Activated CD4-positive, alpha-beta memory T cell treated with anti-CD3 and anti-CD28 coated beads, Interleukin-2, amount 10 ng/mL, durations not matched to agents 7 days and 5 days (primary cell): ENCODE data around the gene ZDHHC24. TPM values are rescaled to one million over a fixed set of nuclear protein-coding genes. Genes with fewer than 3 reads are reported as not detected.

Experiments
- CTCF ChIA-PET: fragments of 350-600 bp; sonication (Branson Sonifier 250); formaldehyde crosslinking; loops from one replicate; lab custom pipeline; 2021; ENCODE audit warnings: antibody characterized with exemption, inconsistent platforms; lab: Charles Lee
- POLR2A ChIA-PET: fragments of 350-600 bp; sonication (Branson Sonifier 250); formaldehyde crosslinking; loops from one replicate; lab custom pipeline; 2021; ENCODE audit warnings: antibody characterized with exemption; lab: Charles Lee
- DNase-seq: peaks from one replicate; pipeline ENCODE4 v3.0.0-alpha.2; 2020
- H3K27ac Mint-ChIP-seq: one replicate; pipeline ENCODE4 v1.8.0; 2021; ENCODE audit warnings: mild to moderate bottlenecking, mixed read lengths
- H3K27me3 Mint-ChIP-seq: one replicate; pipeline ENCODE4 v1.8.0; 2021; ENCODE audit warnings: mixed read lengths
- H3K36me3 Mint-ChIP-seq: one replicate; pipeline ENCODE4 v1.8.0; 2021; ENCODE audit warnings: low read depth, mixed read lengths
- H3K4me1 Mint-ChIP-seq: one replicate; pipeline ENCODE4 v1.8.0; 2021; ENCODE audit warnings: mixed read lengths
- H3K4me3 Mint-ChIP-seq: one replicate; pipeline ENCODE4 v1.8.0; 2021; ENCODE audit warnings: mild to moderate bottlenecking, mixed read lengths
- H3K9me3 Mint-ChIP-seq: one replicate; pipeline ENCODE4 v1.8.0; 2021; ENCODE audit warnings: mixed read lengths
- total RNA-seq, 2 experiments: library from RNA; stranded (reverse); gene quantifications; one replicate each; pipeline ENCODE4 v1.2.3, GENCODE V29; 2021

Gene ZDHHC24
- total RNA-seq, 2 experiments from 2014 or later: 25.9 to 26.0 TPM

DNA sequence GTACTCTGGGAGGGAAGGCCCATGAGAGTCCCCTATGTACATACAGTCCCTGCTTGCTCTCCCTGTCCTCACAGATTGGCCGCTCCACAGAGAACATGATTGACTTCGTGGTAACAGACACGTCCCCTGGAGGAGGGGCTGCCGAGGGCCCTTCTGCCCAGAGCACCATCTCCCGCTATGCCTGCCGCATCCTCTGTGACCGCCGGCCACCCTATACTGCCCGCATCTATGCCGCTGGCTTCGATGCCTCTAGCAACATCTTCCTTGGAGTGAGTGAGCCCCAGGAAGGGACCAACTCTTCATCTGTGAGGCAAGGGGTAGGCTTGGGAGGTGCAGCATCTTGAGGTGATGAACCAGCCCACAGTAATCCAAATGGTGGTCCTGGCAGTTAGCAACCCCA lies 72.7 kb downstream of the ZDHHC24 start:
- Mint-ChIP-seq H3K4me3 (no peak overlapping the region), H3K27me3 (no peaks in the 10 kb centered on the region), H3K4me1 (peaks cover 6% of the 10 kb centered on the region), H3K36me3 (no peaks in the 10 kb centered on the region), H3K9me3 (no peaks in the 10 kb centered on the region), H3K27ac (no peak overlapping the region)
- ChIA-PET CTCF (no interaction called here), POLR2A (no interaction called here)
- no peak for DNase-seq

DNA sequence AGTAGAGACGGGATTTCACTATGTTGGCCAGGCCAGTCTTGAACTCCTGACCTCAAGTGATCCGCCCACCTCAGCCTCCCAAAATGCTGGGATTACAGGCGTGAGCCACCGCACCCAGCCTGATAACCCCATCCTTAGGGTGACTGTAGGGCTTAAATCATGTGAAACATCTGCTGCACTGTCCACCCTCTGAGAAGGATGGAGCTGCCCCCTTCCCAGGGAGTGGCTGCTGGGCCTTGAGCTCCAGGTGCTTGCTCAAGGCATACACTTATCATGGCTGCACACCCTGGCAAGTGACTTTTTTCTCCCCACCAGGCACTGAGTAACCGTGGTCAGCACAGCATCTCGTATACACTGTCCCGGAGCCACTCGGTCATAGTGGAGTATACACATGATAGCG lies 73.8 kb downstream of the ZDHHC24 start:
- no peaks in the 10 kb centered on the region for H3K36me3 Mint-ChIP-seq
- no peak for DNase-seq
- no peaks in the 10 kb centered on the region for H3K9me3 Mint-ChIP-seq
- no peaks in the 10 kb centered on the region for H3K27me3 Mint-ChIP-seq
- CTCF ChIA-PET: interaction anchor here (0.7 to 1.8 kb wide), 2 partner anchors 33 to 64 kb away, joined by 3 read pairs; partner anchors contain the start of gene MRPL11
- H3K27ac Mint-ChIP-seq: no peak overlapping the region
- POLR2A ChIA-PET: interaction anchor here (4.5 kb wide), 1 partner anchor 8 kb away, joined by 28 read pairs; the partner anchor contains the start of gene DPP3
- no peak overlapping the region for H3K4me3 Mint-ChIP-seq
- peaks cover 13% of the 10 kb centered on the region for H3K4me1 Mint-ChIP-seq

DNA sequence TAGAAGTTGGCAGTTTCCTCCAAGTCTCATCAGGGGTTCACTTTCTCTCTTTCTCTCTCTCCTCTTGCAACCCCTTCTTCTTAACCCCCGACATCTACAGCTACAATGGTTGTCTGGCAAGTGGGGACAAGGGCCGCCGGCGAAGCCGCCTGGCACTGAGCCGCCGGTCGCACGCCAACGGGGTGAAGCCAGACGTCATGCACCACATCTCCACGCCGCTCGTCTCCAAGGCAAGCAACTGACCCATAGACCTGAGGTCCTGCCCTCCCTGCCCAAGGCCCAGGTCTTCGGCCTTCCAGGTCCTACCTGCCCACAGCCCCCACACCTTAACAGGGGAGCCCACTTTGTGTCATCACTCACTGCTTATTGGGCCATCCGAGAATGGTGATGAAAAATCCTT lies 74.7 kb downstream of the ZDHHC24 start:
- H3K36me3 Mint-ChIP-seq: no peaks in the 10 kb centered on the region
- H3K9me3 Mint-ChIP-seq: no peaks in the 10 kb centered on the region
- no peaks in the 10 kb centered on the region for H3K27me3 Mint-ChIP-seq
- ChIA-PET CTCF (interaction anchor here (0.7 to 5.9 kb wide), 3 partner anchors 8 to 63 kb away, joined by 3 to 37 read pairs (median 3); partner anchors contain the start of genes DPP3 and MRPL11), POLR2A (interaction anchor here (0.6 to 4.5 kb wide), 3 partner anchors 8 to 259 kb away, joined by 3 to 28 read pairs (median 4); partner anchors contain the start of genes BBS1 and DPP3)
- no peak for DNase-seq
- peaks cover 18% of the 10 kb centered on the region for H3K4me1 Mint-ChIP-seq
- no peak overlapping the region for H3K27ac Mint-ChIP-seq
- H3K4me3 Mint-ChIP-seq: no peak overlapping the region

Other genes starting within 250 kb of the ZDHHC24 start
- gene CD248, start 229.0 kb downstream of the ZDHHC24 start, total RNA-seq: not detected
- under 1 TPM; 0.43 to 0.73 TPM for gene RIN1, start 209.6 kb downstream of the ZDHHC24 start, total RNA-seq
- gene BRMS1, start 200.9 kb downstream of the ZDHHC24 start, total RNA-seq: 10 to 100 TPM; 39.7 to 40.4 TPM
- 1 to 10 TPM; 8.4 to 8.7 TPM for gene B4GAT1, start 198.4 kb downstream of the ZDHHC24 start, total RNA-seq
- gene SLC29A2, start 174.3 kb downstream of the ZDHHC24 start, total RNA-seq: 1 to 10 TPM; 8.4 to 9.0 TPM
- under 1 TPM in 1 of 2 experiments, not detected in 1; 0.20 TPM for gene NPAS4, start 125.0 kb downstream of the ZDHHC24 start, total RNA-seq
- 10 to 100 TPM; 44.2 to 55.3 TPM for gene MRPL11, start 107.2 kb downstream of the ZDHHC24 start, total RNA-seq
- 1 to 10 TPM; 6.8 to 7.5 TPM for gene PELI3, start 79.1 kb downstream of the ZDHHC24 start, total RNA-seq
- 10 to 100 TPM; 59.3 to 60.6 TPM for gene DPP3, start 65.6 kb downstream of the ZDHHC24 start, total RNA-seq
- 10 to 100 TPM; 16.8 to 16.9 TPM for gene BBS1, start 35.4 kb downstream of the ZDHHC24 start, total RNA-seq
- under 1 TPM; 0.30 to 0.35 TPM for gene ACTN3, start 855 bp upstream of the ZDHHC24 start, total RNA-seq
- gene CTSF, start 22.6 kb upstream of the ZDHHC24 start, total RNA-seq: 1 to 10 TPM; 3.7 to 4.3 TPM
- gene CCDC87, start 47.0 kb upstream of the ZDHHC24 start, total RNA-seq: not detected
- 10 to 100 TPM; 32.8 to 33.2 TPM for gene CCS, start 47.1 kb upstream of the ZDHHC24 start, total RNA-seq
- 100 to 1,000 TPM; 116 to 120 TPM for gene RBM14, start 70.6 kb upstream of the ZDHHC24 start, total RNA-seq
- gene RBM4, start 92.7 kb upstream of the ZDHHC24 start, total RNA-seq: 100 to 1,000 TPM; 109 to 110 TPM
- gene RBM4B, start 131.8 kb upstream of the ZDHHC24 start, total RNA-seq: 10 to 100 TPM; 19.6 to 20.1 TPM
- under 1 TPM; 0.18 to 0.25 TPM for gene SPTBN2, start 183.2 kb upstream of the ZDHHC24 start, total RNA-seq